Nephron (organoid): ENCODE data around the gene CLTB.

Source experiments
- H3K27ac Mint-ChIP-seq, 3 experiments: 2 replicates each; pipeline ENCODE4 v1.8.0; 2020; ENCODE audit warnings: mixed read lengths in 3 of 3, mild to moderate bottlenecking in 2 of 3, moderate library complexity in 1 of 3
- H3K27me3 Mint-ChIP-seq: 2 replicates; pipeline ENCODE4 v1.8.0; 2021; ENCODE audit warnings: low read depth, mild to moderate bottlenecking, moderate library complexity, mixed read lengths
- H3K36me3 Mint-ChIP-seq: 2 replicates; pipeline ENCODE4 v1.8.0; 2020; ENCODE audit warnings: low read depth, mixed read lengths
- H3K4me1 Mint-ChIP-seq: 2 replicates; pipeline ENCODE4 v1.8.0; 2020; ENCODE audit warnings: mixed read lengths
- H3K4me3 Mint-ChIP-seq, 3 experiments: 2 replicates each; pipeline ENCODE4 v1.8.0; 2020; ENCODE audit warnings: mild to moderate bottlenecking in 3 of 3, mixed read lengths in 3 of 3, moderate library complexity in 2 of 3
- H3K9me3 Mint-ChIP-seq: 2 replicates; pipeline ENCODE4 v1.8.0; 2020; ENCODE audit warnings: mixed read lengths
- CTCF ChIP-seq, 3 experiments: fragments of 200-600 bp; sonication (generic); IDR thresholded peaks; one replicate each; pipeline ENCODE4 v1.5.0; 2021; ENCODE audit warnings: antibody characterized with exemption in 3 of 3; ENCODE audit not compliant: unreplicated experiment in 3 of 3

Gene CLTB

GRCh38 chr5:176424181-176424580 lies 7.8 kb upstream of the CLTB start:
- H3K36me3 Mint-ChIP-seq = no peaks in the 10 kb centered on the region
- peaks cover 16% of the 10 kb centered on the region for H3K9me3 Mint-ChIP-seq
- no peak for TF ChIP-seq CTCF (IDR thresholded peaks at IDR 0.05; ENCODE audit: unreplicated experiment in 3 of 3)
- H3K27ac Mint-ChIP-seq = no peak overlapping the region
- H3K27me3 Mint-ChIP-seq = peaks cover 11% of the 10 kb centered on the region
- no peak overlapping the region for H3K4me3 Mint-ChIP-seq
- H3K4me1 Mint-ChIP-seq = no peaks in the 10 kb centered on the region

- peaks cover 17% of the 10 kb centered on the region for H3K27me3 Mint-ChIP-seq
- H3K36me3 Mint-ChIP-seq = no peaks in the 10 kb centered on the region
- peaks cover 16% of the 10 kb centered on the region for H3K9me3 Mint-ChIP-seq
- no peak overlapping the region for H3K4me3 Mint-ChIP-seq
- TF ChIP-seq CTCF (IDR thresholded peaks at IDR 0.05; ENCODE audit: unreplicated experiment in 3 of 3) = no peak
- H3K4me1 Mint-ChIP-seq = no peaks in the 10 kb centered on the region
- no peak overlapping the region for H3K27ac Mint-ChIP-seq
These were observed 4.7 kb upstream of the CLTB start for GRCh38 chr5:176420972-176421544.

- no peak overlapping the region for H3K27ac Mint-ChIP-seq
- H3K36me3 Mint-ChIP-seq = no peaks in the 10 kb centered on the region
- TF ChIP-seq CTCF (IDR thresholded peaks at IDR 0.05; ENCODE audit: unreplicated experiment in 3 of 3) = no peak
- H3K4me3 Mint-ChIP-seq = no peak overlapping the region
- H3K9me3 Mint-ChIP-seq = peaks cover 13% of the 10 kb centered on the region
- H3K4me1 Mint-ChIP-seq = peaks cover 6% of the 10 kb centered on the region
- peaks cover 17% of the 10 kb centered on the region for H3K27me3 Mint-ChIP-seq
These were observed 3.7 kb upstream of the CLTB start for GRCh38 chr5:176420086-176420485.

- Mint-ChIP-seq H3K27ac (no peak overlapping the region), H3K27me3 (peaks cover 17% of the 10 kb centered on the region), H3K4me1 (peaks cover 13% of the 10 kb centered on the region), H3K36me3 (no peaks in the 10 kb centered on the region), H3K4me3 (peak overlapping the region in 1 of 3 experiments; percentile 83), H3K9me3 (peaks cover 13% of the 10 kb centered on the region)
- no peak for TF ChIP-seq CTCF (IDR thresholded peaks at IDR 0.05; ENCODE audit: unreplicated experiment in 3 of 3)
These were observed 1.9 kb upstream of the CLTB start for GRCh38 chr5:176418251-176418650.

GRCh38 chr5:176416965-176417364 lies 626 bp upstream of the CLTB start:
- no peaks in the 10 kb centered on the region for H3K36me3 Mint-ChIP-seq
- peak overlapping the region in 2 of 3 experiments; percentile 25 to 41 for H3K27ac Mint-ChIP-seq
- H3K27me3 Mint-ChIP-seq = peaks cover 12% of the 10 kb centered on the region
- H3K9me3 Mint-ChIP-seq = peaks cover 10% of the 10 kb centered on the region
- peak overlapping the region; percentile 75 to 84 (median 83) for H3K4me3 Mint-ChIP-seq
- H3K4me1 Mint-ChIP-seq = peaks cover 13% of the 10 kb centered on the region
- no peak for TF ChIP-seq CTCF (IDR thresholded peaks at IDR 0.05; ENCODE audit: unreplicated experiment in 3 of 3)

- peaks cover 13% of the 10 kb centered on the region for H3K4me1 Mint-ChIP-seq
- H3K27ac Mint-ChIP-seq = peak overlapping the region in 1 of 3 experiments; percentile 63
- H3K36me3 Mint-ChIP-seq = no peaks in the 10 kb centered on the region
- no peak for TF ChIP-seq CTCF (IDR thresholded peaks at IDR 0.05; ENCODE audit: unreplicated experiment in 3 of 3)
- H3K4me3 Mint-ChIP-seq = peak overlapping the region; percentile 78 to 85 (median 85)
- peaks cover 12% of the 10 kb centered on the region for H3K27me3 Mint-ChIP-seq
- peaks cover 2% of the 10 kb centered on the region for H3K9me3 Mint-ChIP-seq
These were observed 943 bp downstream of the CLTB start for GRCh38 chr5:176415240-176415951.
